Measurements from ENCODE around the gene KRT80. TPM values are rescaled to one million over a fixed set of nuclear protein-coding genes. Genes with fewer than 3 reads are reported as not detected.

Gene KRT80
- total and polyA plus RNA-seq, 2 experiments from 2014 or later, result not detected

GRCh38 chr12:52144512-52145227 lies 47.1 kb downstream of the KRT80 start (continued):
- TF ChIP-seq, protein P1, sequence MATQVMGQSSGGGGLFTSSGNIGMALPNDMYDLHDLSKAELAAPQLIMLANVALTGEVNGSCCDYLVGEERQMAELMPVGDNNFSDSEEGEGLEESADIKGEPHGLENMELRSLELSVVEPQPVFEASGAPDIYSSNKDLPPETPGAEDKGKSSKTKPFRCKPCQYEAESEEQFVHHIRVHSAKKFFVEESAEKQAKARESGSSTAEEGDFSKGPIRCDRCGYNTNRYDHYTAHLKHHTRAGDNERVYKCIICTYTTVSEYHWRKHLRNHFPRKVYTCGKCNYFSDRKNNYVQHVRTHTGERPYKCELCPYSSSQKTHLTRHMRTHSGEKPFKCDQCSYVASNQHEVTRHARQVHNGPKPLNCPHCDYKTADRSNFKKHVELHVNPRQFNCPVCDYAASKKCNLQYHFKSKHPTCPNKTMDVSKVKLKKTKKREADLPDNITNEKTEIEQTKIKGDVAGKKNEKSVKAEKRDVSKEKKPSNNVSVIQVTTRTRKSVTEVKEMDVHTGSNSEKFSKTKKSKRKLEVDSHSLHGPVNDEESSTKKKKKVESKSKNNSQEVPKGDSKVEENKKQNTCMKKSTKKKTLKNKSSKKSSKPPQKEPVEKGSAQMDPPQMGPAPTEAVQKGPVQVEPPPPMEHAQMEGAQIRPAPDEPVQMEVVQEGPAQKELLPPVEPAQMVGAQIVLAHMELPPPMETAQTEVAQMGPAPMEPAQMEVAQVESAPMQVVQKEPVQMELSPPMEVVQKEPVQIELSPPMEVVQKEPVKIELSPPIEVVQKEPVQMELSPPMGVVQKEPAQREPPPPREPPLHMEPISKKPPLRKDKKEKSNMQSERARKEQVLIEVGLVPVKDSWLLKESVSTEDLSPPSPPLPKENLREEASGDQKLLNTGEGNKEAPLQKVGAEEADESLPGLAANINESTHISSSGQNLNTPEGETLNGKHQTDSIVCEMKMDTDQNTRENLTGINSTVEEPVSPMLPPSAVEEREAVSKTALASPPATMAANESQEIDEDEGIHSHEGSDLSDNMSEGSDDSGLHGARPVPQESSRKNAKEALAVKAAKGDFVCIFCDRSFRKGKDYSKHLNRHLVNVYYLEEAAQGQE (IDR thresholded peaks at IDR 0.05; ENCODE audit: unreplicated experiment), result no peak
- TF ChIP-seq ETS1 (IDR thresholded peaks at IDR 0.05), result no peak

DNA sequence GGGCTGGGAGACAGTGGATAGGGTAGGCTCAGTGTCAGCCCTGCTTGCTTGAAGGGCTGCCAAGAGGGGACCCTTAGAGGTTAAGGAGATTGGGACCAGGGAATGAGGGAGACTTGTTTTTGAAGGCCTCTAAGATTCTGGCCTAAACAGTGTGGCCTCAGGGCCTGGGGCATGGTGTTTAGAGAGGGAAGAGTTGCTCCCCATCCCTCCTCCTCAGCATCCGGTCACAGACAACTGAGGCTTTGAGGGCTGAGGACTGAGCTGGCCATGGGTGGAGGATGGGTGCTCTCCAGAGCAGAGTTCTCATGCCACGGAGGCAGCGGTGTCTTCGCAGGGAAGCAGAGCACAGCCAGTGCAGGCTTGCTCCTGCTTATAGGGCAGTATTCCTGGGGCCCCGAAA lies 49.4 kb downstream of the KRT80 start:
- Histone ChIP-seq H3K27me3 (ENCODE audit: insufficient read depth) (no peaks in the 10 kb centered on the region), H3K4me3 (no peak overlapping the region), H3K4me2 (no peak overlapping the region), H3K36me3 (ENCODE audit: insufficient read depth) (no peaks in the 10 kb centered on the region), H3K79me2 (replicated peaks; ENCODE audit: insufficient read depth) (no peaks in the 10 kb centered on the region), H3K27ac (ENCODE audit: low read depth) (no peak overlapping the region), H4K20me1 (replicated peaks; ENCODE audit: insufficient read depth) (no peaks in the 10 kb centered on the region), H2AFZ (no peak overlapping the region), H3F3A (replicated peaks; ENCODE audit: low read depth) (no peaks in the 10 kb centered on the region), H3K9me2 (ENCODE audit: insufficient read depth) (no peaks in the 10 kb centered on the region), H3K4me1 (ENCODE audit: insufficient read depth) (0 out of 2 replicates have a peak, but pooled peaks cover 4% of the 10 kb centered on the region)
- no peak for ATAC-seq
- H3K9me3 Mint-ChIP-seq, result no peaks in the 10 kb centered on the region
- no peak overlapping the region for H3K27ac Mint-ChIP-seq
- H3K27me3 Mint-ChIP-seq (ENCODE audit: insufficient read depth, low read depth, poor library complexity), result peaks cover 11% of the 10 kb centered on the region
- H3K4me3 Mint-ChIP-seq, result no peak overlapping the region
- no peak for DNase-seq (ENCODE audit: low spot score)
- TF ChIP-seq EZH2phosphoT487 (IDR thresholded peaks at IDR 0.05; ENCODE audit: unreplicated experiment), result no peak
- no peak for TF ChIP-seq NANOG (IDR thresholded peaks at IDR 0.05; ENCODE audit: borderline replicate concordance)
- TF ChIP-seq EZH2 (IDR thresholded peaks at IDR 0.05; ENCODE audit: low read depth, unreplicated experiment), result no peak
- TF ChIP-seq ZNF114 (CRISPR knock-in tag; IDR thresholded peaks at IDR 0.05), result no peak
- no peaks in the 10 kb centered on the region for H3K36me3 Mint-ChIP-seq (ENCODE audit: low read depth)
- H3K4me1 Mint-ChIP-seq, result peaks cover 37% of the 10 kb centered on the region

GRCh38 chr12:52141875-52142274 lies 49.9 kb downstream of the KRT80 start:
- no peaks in the 10 kb centered on the region for H3K9me2 ChIP-seq (ENCODE audit: insufficient read depth)
- no peak overlapping the region for H2AFZ ChIP-seq
- no peaks in the 10 kb centered on the region for H3F3A ChIP-seq (replicated peaks; ENCODE audit: low read depth)
- no peaks in the 10 kb centered on the region for H3K79me2 ChIP-seq (replicated peaks; ENCODE audit: insufficient read depth)
- H3K9me3 Mint-ChIP-seq, result no peaks in the 10 kb centered on the region
- H3K4me1 ChIP-seq (ENCODE audit: insufficient read depth), result 0 out of 2 replicates have a peak, but pooled peaks cover 4% of the 10 kb centered on the region
- no peak overlapping the region for H3K4me3 ChIP-seq
- H4K20me1 ChIP-seq (replicated peaks; ENCODE audit: insufficient read depth), result no peaks in the 10 kb centered on the region
- H3K4me1 Mint-ChIP-seq, result peaks cover 37% of the 10 kb centered on the region
- H3K4me3 Mint-ChIP-seq, result no peak overlapping the region
- no peaks in the 10 kb centered on the region for H3K36me3 ChIP-seq (ENCODE audit: insufficient read depth)
- H3K4me2 ChIP-seq, result no peak overlapping the region
- no peak overlapping the region for H3K27ac ChIP-seq (ENCODE audit: low read depth)
- DNase-seq (ENCODE audit: low spot score), result no peak
- no peaks in the 10 kb centered on the region for H3K27me3 ChIP-seq (ENCODE audit: insufficient read depth)
- peaks cover 14% of the 10 kb centered on the region for H3K27me3 Mint-ChIP-seq (ENCODE audit: insufficient read depth, low read depth, poor library complexity)
- no peak for ATAC-seq
- H3K27ac Mint-ChIP-seq, result no peak overlapping the region
- no peak for TF ChIP-seq ETS1 (IDR thresholded peaks at IDR 0.05)
- TF ChIP-seq POLR2AphosphoS5 (IDR thresholded peaks at IDR 0.05; ENCODE audit: low read depth), result no peak
- TF ChIP-seq EZH2phosphoT487 (IDR thresholded peaks at IDR 0.05; ENCODE audit: unreplicated experiment), result no peak
- TF ChIP-seq, protein P1 (IDR thresholded peaks at IDR 0.05; ENCODE audit: unreplicated experiment), result no peak
- no peak for TF ChIP-seq STAT1 (IDR thresholded peaks at IDR 0.05; ENCODE audit: unreplicated experiment)
- TF ChIP-seq ZNF114 (CRISPR knock-in tag; IDR thresholded peaks at IDR 0.05), result no peak
- TF ChIP-seq, protein P2, sequence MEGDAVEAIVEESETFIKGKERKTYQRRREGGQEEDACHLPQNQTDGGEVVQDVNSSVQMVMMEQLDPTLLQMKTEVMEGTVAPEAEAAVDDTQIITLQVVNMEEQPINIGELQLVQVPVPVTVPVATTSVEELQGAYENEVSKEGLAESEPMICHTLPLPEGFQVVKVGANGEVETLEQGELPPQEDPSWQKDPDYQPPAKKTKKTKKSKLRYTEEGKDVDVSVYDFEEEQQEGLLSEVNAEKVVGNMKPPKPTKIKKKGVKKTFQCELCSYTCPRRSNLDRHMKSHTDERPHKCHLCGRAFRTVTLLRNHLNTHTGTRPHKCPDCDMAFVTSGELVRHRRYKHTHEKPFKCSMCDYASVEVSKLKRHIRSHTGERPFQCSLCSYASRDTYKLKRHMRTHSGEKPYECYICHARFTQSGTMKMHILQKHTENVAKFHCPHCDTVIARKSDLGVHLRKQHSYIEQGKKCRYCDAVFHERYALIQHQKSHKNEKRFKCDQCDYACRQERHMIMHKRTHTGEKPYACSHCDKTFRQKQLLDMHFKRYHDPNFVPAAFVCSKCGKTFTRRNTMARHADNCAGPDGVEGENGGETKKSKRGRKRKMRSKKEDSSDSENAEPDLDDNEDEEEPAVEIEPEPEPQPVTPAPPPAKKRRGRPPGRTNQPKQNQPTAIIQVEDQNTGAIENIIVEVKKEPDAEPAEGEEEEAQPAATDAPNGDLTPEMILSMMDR (conservative IDR thresholded peaks at IDR 0.05; ENCODE audit: low read depth in 2 of 2), result no peak
- H3K36me3 Mint-ChIP-seq (ENCODE audit: low read depth), result no peaks in the 10 kb centered on the region

All from GM23338 (cell line).